Activated T-cell treated with anti-CD3 and anti-CD28 coated beads for 48 hours (primary cell): ENCODE measurements around the gene ACADM.
"Not testable (repeated sequence)": the region's sequence is repeated elsewhere in the genome, so short reads cannot be mapped to it uniquely, and the experiment has no call there.

Source experiments
- DNase-seq: peaks from one replicate; pipeline ENCODE4 v3.0.0-alpha.2; 2020; ENCODE audit warnings: low read depth

Gene ACADM

GRCh38 chr1:75724472-75725022 is at the start of gene ACADM:
Gene ACADM, plus strand, starts transcription at chr1:75724709. Its CDS starts 79 bp downstream, at chr1:75724788.
- peak; percentile 88 for DNase-seq

GRCh38 chr1:75677443-75677842 is 47.1 kb upstream of the ACADM start:
- no peak for DNase-seq

GRCh38 chr1:75677964-75678363 is 46.5 kb upstream of the ACADM start:
- not testable (repeated sequence) for DNase-seq

- DNase-seq = no peak
These were observed 34.0 kb upstream of the ACADM start for GRCh38 chr1:75690547-75690946.

- DNase-seq = no peak
These were observed 31.0 kb upstream of the ACADM start for GRCh38 chr1:75693551-75693950.

GRCh38 chr1:75696000-75696399 is 28.5 kb upstream of the ACADM start:
- DNase-seq = no peak

- no peak for DNase-seq
These were observed 17.3 kb upstream of the ACADM start for GRCh38 chr1:75707191-75707590.

GRCh38 chr1:75708910-75709309 is 15.6 kb upstream of the ACADM start:
- DNase-seq = no peak

GRCh38 chr1:75710832-75711231 is 13.7 kb upstream of the ACADM start:
- DNase-seq = no peak

- DNase-seq = no peak
These were observed 12.7 kb upstream of the ACADM start for GRCh38 chr1:75711846-75712245.

- no peak for DNase-seq
These were observed 12.2 kb upstream of the ACADM start for GRCh38 chr1:75712306-75712705.

GRCh38 chr1:75719810-75720209 is 4.7 kb upstream of the ACADM start:
- no peak for DNase-seq

GRCh38 chr1:75720325-75720724 is 4.2 kb upstream of the ACADM start:
- DNase-seq = no peak

GRCh38 chr1:75720820-75721219 is 3.7 kb upstream of the ACADM start:
- DNase-seq = no peak

- DNase-seq = not testable (repeated sequence)
These were observed 2.3 kb upstream of the ACADM start for GRCh38 chr1:75722246-75722645.

- DNase-seq = no peak
These were observed 1.5 kb upstream of the ACADM start for GRCh38 chr1:75722966-75723365.

GRCh38 chr1:75723989-75724471 is 479 bp upstream of the ACADM start:
- DNase-seq = peak; percentile 68

GRCh38 chr1:75725266-75725665 is 757 bp downstream of the ACADM start:
- no peak for DNase-seq

GRCh38 chr1:75725861-75726361 is 1.4 kb downstream of the ACADM start:
- no peak for DNase-seq

GRCh38 chr1:75727571-75727970 is 3.1 kb downstream of the ACADM start:
- no peak for DNase-seq

- DNase-seq = no peak
These were observed 5.9 kb downstream of the ACADM start for GRCh38 chr1:75730432-75730831.

GRCh38 chr1:75731881-75732280 is 7.4 kb downstream of the ACADM start:
- DNase-seq = no peak

- no peak for DNase-seq
These were observed 8.2 kb downstream of the ACADM start for GRCh38 chr1:75732703-75733102.

- DNase-seq = no peak
These were observed 9.2 kb downstream of the ACADM start for GRCh38 chr1:75733661-75734060.
